Loucy (cell line): Measurements from ENCODE around the gene HYAL3.

Experiments used
- CTCF ChIP-seq: fragments of 200-600 bp; sonication (generic); conservative IDR thresholded peaks from 2 replicates; pipeline ENCODE4 v1.5.1; 2014; ENCODE audit warnings: mild to moderate bottlenecking, antibody characterized with exemption, low read length
- EZH2phosphoT487 ChIP-seq: fragments of 200-600 bp; IDR thresholded peaks from 2 replicates; pipeline ENCODE4 v1.6.1; 2018; ENCODE audit warnings: antibody characterized with exemption, mild to moderate bottlenecking, moderate library complexity, borderline replicate concordance

- no peak for TF ChIP-seq CTCF
- TF ChIP-seq EZH2phosphoT487: no peak
Measured at GRCh38 chr3:50304601-50305000, 5.4 kb upstream of the HYAL3 start.
